DND-41 (cell line): Measurements from ENCODE around the gene TMEM253.

Experiments used
- ATAC-seq: fragments of 200-7000 bp; cut with Tn5 transposase; 3 replicates; pipeline ENCODE4 v1.9.1; 2021; ENCODE audit warnings: low read depth; ENCODE audit not compliant: insufficient read depth
- DNase-seq: peaks from one replicate; pipeline ENCODE4 v3.0.0-alpha.2; 2020
- H2AFZ ChIP-seq: 2 replicates; pipeline ENCODE4 v1.6.0; 2012; ENCODE audit warnings: low read depth, low read length
- H3K27ac ChIP-seq: 2 replicates; pipeline ENCODE4 v1.5.1; 2012; ENCODE audit warnings: low read length, inconsistent platforms
- H3K27me3 ChIP-seq: fragments of 200-600 bp; sonication (generic); 2 replicates; pipeline ENCODE4 v1.6.0; 2012; ENCODE audit warnings: low read length, mild to moderate bottlenecking, inconsistent platforms; ENCODE audit not compliant: insufficient read depth, poor library complexity
- H3K36me3 ChIP-seq: 2 replicates; pipeline ENCODE4 v1.5.1; 2012; ENCODE audit warnings: low read length, inconsistent platforms; ENCODE audit not compliant: insufficient read depth
- H3K4me1 ChIP-seq: 2 replicates; pipeline ENCODE4 v1.5.1; 2012; ENCODE audit warnings: mild to moderate bottlenecking, low read length; ENCODE audit not compliant: insufficient read depth
- H3K4me2 ChIP-seq: 2 replicates; pipeline ENCODE4 v1.6.0; 2012; ENCODE audit warnings: mild to moderate bottlenecking, moderate library complexity, low read length, inconsistent platforms; ENCODE audit not compliant: insufficient read depth
- H3K4me3 ChIP-seq, 2 experiments: fragments of 200-600 bp in 1 of 2; shearing (Covaris generic) in 1 of 2; 2 replicates each; pipeline ENCODE4 v1.5.1; 2012 to 2016; ENCODE audit warnings: inconsistent platforms in 2 of 2, low read length in 2 of 2, mild to moderate bottlenecking in 2 of 2, low read depth in 1 of 2, moderate library complexity in 1 of 2
- H3K79me2 ChIP-seq: 2 replicates; pipeline ENCODE4 v1.6.0; 2012; ENCODE audit warnings: low read length, inconsistent platforms; ENCODE audit not compliant: insufficient read depth
- H3K9ac ChIP-seq: 2 replicates; pipeline ENCODE4 v1.6.0; 2012; ENCODE audit warnings: low read depth, mild to moderate bottlenecking, inconsistent platforms, low read length, moderate library complexity
- H3K9me3 ChIP-seq: 2 replicates; pipeline ENCODE4 v1.5.1; 2012; ENCODE audit warnings: low read length, moderate library complexity, mild to moderate bottlenecking, inconsistent platforms; ENCODE audit not compliant: insufficient read depth, severe bottlenecking
- H4K20me1 ChIP-seq: 2 replicates; pipeline ENCODE4 v1.6.0; 2012; ENCODE audit warnings: low read length; ENCODE audit not compliant: insufficient read depth
- EZH2 ChIP-seq: IDR thresholded peaks from 3 replicates; pipeline ENCODE4 v1.6.1; 2012; ENCODE audit warnings: borderline replicate concordance, low read depth, mild to moderate bottlenecking, moderate library complexity, low read length, inconsistent platforms; ENCODE audit not compliant: severe bottlenecking
- TF ChIP-seq, protein P1 (sequence below): IDR thresholded peaks from 2 replicates; pipeline ENCODE4 v1.5.1; 2012; ENCODE audit warnings: borderline replicate concordance, low read length, moderate library complexity, mild to moderate bottlenecking; ENCODE audit not compliant: poor library complexity, severe bottlenecking; ENCODE audit errors: extremely low read depth

Gene TMEM253

DNA sequence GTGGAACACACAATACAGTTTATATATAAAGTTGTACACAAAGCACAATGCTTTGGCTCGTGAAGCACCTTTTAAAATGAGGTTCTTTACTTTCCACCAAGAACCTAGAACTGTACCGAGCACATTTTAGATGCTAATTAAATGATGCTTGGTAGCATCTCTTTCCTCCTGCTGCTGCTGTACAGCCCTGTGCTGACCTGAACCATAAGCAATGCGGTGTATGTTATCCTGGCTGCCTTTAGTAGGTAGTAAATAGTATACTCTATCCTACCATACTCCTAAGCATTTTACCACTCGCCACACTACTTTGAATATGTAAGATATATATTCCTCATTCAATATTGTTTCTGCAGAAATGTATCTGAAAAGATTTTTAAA lies 46.1 kb upstream of the TMEM253 start:
- TF ChIP-seq EZH2 = no peak
- TF ChIP-seq, protein P1, sequence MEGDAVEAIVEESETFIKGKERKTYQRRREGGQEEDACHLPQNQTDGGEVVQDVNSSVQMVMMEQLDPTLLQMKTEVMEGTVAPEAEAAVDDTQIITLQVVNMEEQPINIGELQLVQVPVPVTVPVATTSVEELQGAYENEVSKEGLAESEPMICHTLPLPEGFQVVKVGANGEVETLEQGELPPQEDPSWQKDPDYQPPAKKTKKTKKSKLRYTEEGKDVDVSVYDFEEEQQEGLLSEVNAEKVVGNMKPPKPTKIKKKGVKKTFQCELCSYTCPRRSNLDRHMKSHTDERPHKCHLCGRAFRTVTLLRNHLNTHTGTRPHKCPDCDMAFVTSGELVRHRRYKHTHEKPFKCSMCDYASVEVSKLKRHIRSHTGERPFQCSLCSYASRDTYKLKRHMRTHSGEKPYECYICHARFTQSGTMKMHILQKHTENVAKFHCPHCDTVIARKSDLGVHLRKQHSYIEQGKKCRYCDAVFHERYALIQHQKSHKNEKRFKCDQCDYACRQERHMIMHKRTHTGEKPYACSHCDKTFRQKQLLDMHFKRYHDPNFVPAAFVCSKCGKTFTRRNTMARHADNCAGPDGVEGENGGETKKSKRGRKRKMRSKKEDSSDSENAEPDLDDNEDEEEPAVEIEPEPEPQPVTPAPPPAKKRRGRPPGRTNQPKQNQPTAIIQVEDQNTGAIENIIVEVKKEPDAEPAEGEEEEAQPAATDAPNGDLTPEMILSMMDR = no peak
- Histone ChIP-seq H3K9me3 (no peaks in the 10 kb centered on the region), H3K9ac (no peak overlapping the region), H2AFZ (no peak overlapping the region), H3K27me3 (peaks cover 21% of the 10 kb centered on the region), H3K79me2 (no peaks in the 10 kb centered on the region), H3K4me1 (no peaks in the 10 kb centered on the region), H3K4me3 (no peak overlapping the region), H4K20me1 (no peaks in the 10 kb centered on the region), H3K36me3 (no peaks in the 10 kb centered on the region), H3K27ac (no peak overlapping the region), H3K4me2 (no peak overlapping the region)
- ATAC-seq (no peak), DNase-seq (no peak)

DNA sequence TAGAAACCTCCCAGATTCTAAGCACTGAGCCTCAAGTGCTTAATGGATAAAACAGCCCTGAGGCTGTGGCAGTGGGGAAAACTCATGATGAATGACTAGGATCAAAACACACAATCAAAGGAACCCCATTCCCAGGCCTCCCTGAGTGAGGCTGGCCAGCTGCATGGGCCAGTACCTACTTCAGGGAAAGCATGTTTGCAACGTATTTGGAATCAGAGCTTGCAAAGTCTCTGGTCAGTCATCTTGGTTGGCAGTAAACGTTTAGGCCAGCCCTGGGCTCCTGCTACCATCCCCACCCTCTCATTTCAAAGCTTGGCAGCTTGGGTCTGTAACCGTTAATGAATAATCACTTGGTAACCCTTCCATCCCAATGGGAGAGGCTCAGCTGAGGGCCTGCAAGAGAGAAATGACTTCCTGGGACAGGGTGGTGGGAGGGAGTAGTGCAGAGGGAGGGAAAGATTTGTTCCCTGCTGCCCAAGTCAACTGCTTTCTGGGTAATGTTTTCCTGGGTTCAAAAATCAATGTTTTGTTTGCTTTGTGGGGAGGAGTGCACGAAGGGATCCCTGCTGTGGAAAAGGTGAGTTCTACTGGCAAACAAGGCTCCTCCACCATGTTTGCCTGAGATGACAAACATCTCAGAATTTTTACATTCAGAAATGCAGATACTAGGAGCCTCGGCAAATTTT lies 45.3 kb upstream of the TMEM253 start:
- Histone ChIP-seq H3K9me3 (no peaks in the 10 kb centered on the region), H3K27ac (no peak overlapping the region), H3K79me2 (no peaks in the 10 kb centered on the region), H4K20me1 (no peaks in the 10 kb centered on the region), H2AFZ (no peak overlapping the region), H3K4me1 (no peaks in the 10 kb centered on the region), H3K4me3 (no peak overlapping the region), H3K9ac (no peak overlapping the region), H3K27me3 (peaks cover 23% of the 10 kb centered on the region), H3K4me2 (no peak overlapping the region), H3K36me3 (no peaks in the 10 kb centered on the region)
- DNase-seq (no peak), ATAC-seq (no peak)
- TF ChIP-seq, protein P1 = no peak
- TF ChIP-seq EZH2 = no peak

DNA sequence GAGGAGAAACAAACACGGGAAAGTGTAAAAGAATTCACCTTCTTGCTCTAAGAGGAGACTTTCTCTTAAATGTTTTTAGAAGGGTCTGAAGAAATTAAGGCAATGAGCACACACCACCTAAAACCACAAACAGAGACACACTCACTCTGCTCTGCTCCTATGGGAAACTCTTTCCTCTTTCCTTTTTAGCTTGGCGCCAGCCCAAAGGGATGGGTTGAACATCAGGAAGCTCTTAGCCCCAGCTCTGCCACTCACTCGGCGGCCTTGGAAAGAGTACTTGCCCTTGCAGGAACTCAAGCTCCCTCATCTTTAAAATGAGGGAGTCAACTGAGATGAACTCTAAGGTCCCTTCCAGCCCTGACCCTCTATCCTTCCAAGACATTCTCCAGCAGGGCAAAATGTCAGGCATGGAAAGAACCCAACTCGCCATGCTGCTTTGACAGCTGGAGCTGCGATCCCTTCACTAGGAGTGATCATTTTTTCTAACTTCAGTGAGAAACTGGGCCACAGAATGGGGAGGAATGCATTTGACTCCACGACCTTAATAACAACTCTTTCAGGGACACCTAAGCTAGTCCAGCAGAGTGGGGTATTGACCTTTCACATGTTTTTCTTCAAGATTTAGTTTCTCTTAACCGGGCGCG lies 44.2 kb upstream of the TMEM253 start:
- Histone ChIP-seq H3K27ac (no peak overlapping the region), H3K4me2 (no peak overlapping the region), H3K79me2 (no peaks in the 10 kb centered on the region), H3K4me1 (no peaks in the 10 kb centered on the region), H4K20me1 (no peaks in the 10 kb centered on the region), H3K4me3 (no peak overlapping the region), H3K36me3 (no peaks in the 10 kb centered on the region), H2AFZ (no peak overlapping the region), H3K9me3 (no peaks in the 10 kb centered on the region), H3K9ac (no peak overlapping the region), H3K27me3 (peaks cover 29% of the 10 kb centered on the region)
- ATAC-seq (no peak), DNase-seq (no peak)
- TF ChIP-seq EZH2 = no peak
- TF ChIP-seq, protein P1 = no peak
